Stimulated activated memory B cell treated with anti-CD40 and anti-IgM and Interleukin-4, amounts not matched to agents 10 μg/mL and 1 μg/mL and 100 μg/mL, for 72 hours (primary cell): ENCODE results near the gene OR2B2.
A peak's percentile ranks its signal among the peaks of the same experiment; 100 is the strongest.

Experiments used
- ATAC-seq: fragments of 150-1000 bp; cut with Tn5 transposase; 2 replicates; pipeline ENCODE4 v1.10.0; 2021
- H3K27ac Mint-ChIP-seq: one replicate; pipeline ENCODE4 v1.8.0; 2022; ENCODE audit warnings: mild to moderate bottlenecking, mixed read lengths
- H3K27me3 Mint-ChIP-seq: one replicate; pipeline ENCODE4 v1.8.0; 2022; ENCODE audit warnings: mixed read lengths
- H3K36me3 Mint-ChIP-seq: one replicate; pipeline ENCODE4 v1.8.0; 2022; ENCODE audit warnings: mixed read lengths
- H3K4me1 Mint-ChIP-seq: one replicate; pipeline ENCODE4 v1.8.0; 2022; ENCODE audit warnings: mixed read lengths
- H3K4me3 Mint-ChIP-seq: one replicate; pipeline ENCODE4 v1.8.0; 2022; ENCODE audit warnings: mild to moderate bottlenecking, moderate library complexity, mixed read lengths
- H3K9me3 Mint-ChIP-seq: one replicate; pipeline ENCODE4 v1.8.0; 2022; ENCODE audit warnings: mixed read lengths

Gene OR2B2

GRCh38 chr6:27864906-27865849, 47.0 kb downstream of the OR2B2 start:
- H3K4me1 Mint-ChIP-seq: peaks cover 43% of the 10 kb centered on the region
- H3K27me3 Mint-ChIP-seq: no peaks in the 10 kb centered on the region
- peaks cover 6% of the 10 kb centered on the region for H3K9me3 Mint-ChIP-seq
- ATAC-seq: peak; percentile 89
- no peaks in the 10 kb centered on the region for H3K36me3 Mint-ChIP-seq
- H3K27ac Mint-ChIP-seq: peak overlapping the region; percentile 97
- H3K4me3 Mint-ChIP-seq: peak overlapping the region; percentile 95

- peaks cover 5% of the 10 kb centered on the region for H3K9me3 Mint-ChIP-seq
- H3K27me3 Mint-ChIP-seq: no peaks in the 10 kb centered on the region
- ATAC-seq: no peak
- H3K4me3 Mint-ChIP-seq: peak overlapping the region; percentile 95
- H3K36me3 Mint-ChIP-seq: no peaks in the 10 kb centered on the region
- H3K4me1 Mint-ChIP-seq: peaks cover 43% of the 10 kb centered on the region
- H3K27ac Mint-ChIP-seq: peak overlapping the region; percentile 97
Observed at GRCh38 chr6:27863962-27864905, 48.0 kb downstream of the OR2B2 start.

- no peak for ATAC-seq
- H3K27ac Mint-ChIP-seq: no peak overlapping the region
- H3K4me3 Mint-ChIP-seq: no peak overlapping the region
- H3K4me1 Mint-ChIP-seq: peaks cover 42% of the 10 kb centered on the region
- H3K9me3 Mint-ChIP-seq: peaks cover 5% of the 10 kb centered on the region
- H3K27me3 Mint-ChIP-seq: no peaks in the 10 kb centered on the region
- H3K36me3 Mint-ChIP-seq: no peaks in the 10 kb centered on the region
Observed at GRCh38 chr6:27862396-27863066, 49.7 kb downstream of the OR2B2 start.

- no peak for ATAC-seq
- no peak overlapping the region for H3K27ac Mint-ChIP-seq
- no peaks in the 10 kb centered on the region for H3K36me3 Mint-ChIP-seq
- H3K27me3 Mint-ChIP-seq: no peaks in the 10 kb centered on the region
- peaks cover 5% of the 10 kb centered on the region for H3K9me3 Mint-ChIP-seq
- no peak overlapping the region for H3K4me3 Mint-ChIP-seq
- peaks cover 36% of the 10 kb centered on the region for H3K4me1 Mint-ChIP-seq
Observed at GRCh38 chr6:27861861-27862260, 50.3 kb downstream of the OR2B2 start.

- peak overlapping the region; percentile 51 for H3K27ac Mint-ChIP-seq
- ATAC-seq: no peak
- no peak overlapping the region for H3K4me3 Mint-ChIP-seq
- no peaks in the 10 kb centered on the region for H3K36me3 Mint-ChIP-seq
- peaks cover 5% of the 10 kb centered on the region for H3K9me3 Mint-ChIP-seq
- H3K27me3 Mint-ChIP-seq: no peaks in the 10 kb centered on the region
- H3K4me1 Mint-ChIP-seq: peaks cover 31% of the 10 kb centered on the region
Observed at GRCh38 chr6:27861276-27861840, 50.8 kb downstream of the OR2B2 start.
